SK-N-SH treated with all-trans-retinoic acid at 6 μM for 48 hours (cell line): Measurements from ENCODE around the gene DNASE2.

ENCODE experiments used
- ARNTL ChIP-seq: fragments of 450-650 bp; formaldehyde crosslinking; IDR thresholded peaks from 2 replicates; pipeline ENCODE4 v1.5.0; 2020; ENCODE audit warnings: low read depth, mild to moderate bottlenecking, moderate library complexity, borderline replicate concordance
- ISL1 ChIP-seq: fragments of 250-450 bp; sonication (Bioruptor Pico); IDR thresholded peaks from 2 replicates; pipeline ENCODE4 v2.1.2; 2022; ENCODE audit warnings: mild to moderate bottlenecking, moderate library complexity
- OSR1 ChIP-seq: fragments of 250-450 bp; sonication (Bioruptor Pico); IDR thresholded peaks from 2 replicates; pipeline ENCODE4 v1.8.0; 2022; ENCODE audit warnings: moderate library complexity, mild to moderate bottlenecking, inconsistent platforms
- SNAI2 ChIP-seq: fragments of 250-450 bp; sonication (Bioruptor Pico); IDR thresholded peaks from 2 replicates; pipeline ENCODE4 v1.5.0; 2020; ENCODE audit warnings: mild to moderate bottlenecking, moderate library complexity
- TCF4 ChIP-seq: fragments of 250-450 bp; sonication (Bioruptor Pico); IDR thresholded peaks from 2 replicates; pipeline ENCODE4 v1.8.0; 2021; ENCODE audit warnings: mild to moderate bottlenecking, moderate library complexity, borderline replicate concordance
- ZFP3 ChIP-seq: fragments of 250-450 bp; sonication (Bioruptor Pico); IDR thresholded peaks from 2 replicates; pipeline ENCODE4 v1.5.0; 2020; ENCODE audit warnings: mild to moderate bottlenecking, moderate library complexity
- TF ChIP-seq, protein P1 (sequence below): fragments of 250-450 bp; sonication (Bioruptor Pico); IDR thresholded peaks from 2 replicates; pipeline ENCODE4 v1.8.0; 2020; ENCODE audit warnings: mild to moderate bottlenecking, moderate library complexity, borderline replicate concordance
- TF ChIP-seq, protein P2 (sequence below): fragments of 250-450 bp; sonication (Bioruptor Pico); IDR thresholded peaks from 2 replicates; pipeline ENCODE4 v1.8.0; 2021; ENCODE audit warnings: low read depth, mild to moderate bottlenecking, moderate library complexity, borderline replicate concordance

DNA sequence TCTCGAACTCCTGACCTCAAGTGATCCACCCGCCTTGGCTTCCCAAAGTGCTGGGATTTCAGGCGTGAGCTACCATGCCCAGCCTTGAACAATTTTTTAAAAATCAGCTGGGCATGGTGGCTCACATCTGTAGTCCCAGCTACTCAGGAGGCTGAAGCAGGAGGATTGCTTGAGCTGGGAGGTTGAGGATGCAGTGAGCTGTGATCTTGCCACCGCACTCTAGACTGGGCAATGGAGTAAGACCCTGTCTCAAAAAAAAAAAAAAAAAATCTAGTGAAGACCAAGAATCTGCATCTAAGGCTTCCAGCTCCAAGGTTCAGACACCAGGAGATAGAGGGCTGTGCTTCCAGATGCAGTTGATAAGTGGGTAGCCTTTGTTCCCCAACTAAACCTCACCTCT lies 17.1 kb downstream of the DNASE2 start:
- TF ChIP-seq, protein P1, sequence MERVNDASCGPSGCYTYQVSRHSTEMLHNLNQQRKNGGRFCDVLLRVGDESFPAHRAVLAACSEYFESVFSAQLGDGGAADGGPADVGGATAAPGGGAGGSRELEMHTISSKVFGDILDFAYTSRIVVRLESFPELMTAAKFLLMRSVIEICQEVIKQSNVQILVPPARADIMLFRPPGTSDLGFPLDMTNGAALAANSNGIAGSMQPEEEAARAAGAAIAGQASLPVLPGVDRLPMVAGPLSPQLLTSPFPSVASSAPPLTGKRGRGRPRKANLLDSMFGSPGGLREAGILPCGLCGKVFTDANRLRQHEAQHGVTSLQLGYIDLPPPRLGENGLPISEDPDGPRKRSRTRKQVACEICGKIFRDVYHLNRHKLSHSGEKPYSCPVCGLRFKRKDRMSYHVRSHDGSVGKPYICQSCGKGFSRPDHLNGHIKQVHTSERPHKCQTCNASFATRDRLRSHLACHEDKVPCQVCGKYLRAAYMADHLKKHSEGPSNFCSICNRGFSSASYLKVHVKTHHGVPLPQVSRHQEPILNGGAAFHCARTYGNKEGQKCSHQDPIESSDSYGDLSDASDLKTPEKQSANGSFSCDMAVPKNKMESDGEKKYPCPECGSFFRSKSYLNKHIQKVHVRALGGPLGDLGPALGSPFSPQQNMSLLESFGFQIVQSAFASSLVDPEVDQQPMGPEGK (CRISPR knock-in tag): no peak
- TF ChIP-seq ARNTL (CRISPR knock-in tag) (no peak), ISL1 (no peak), OSR1 (CRISPR knock-in tag) (no peak), SNAI2 (CRISPR knock-in tag) (no peak), ZFP3 (no peak), TCF4 (no peak)
- TF ChIP-seq, protein P2, sequence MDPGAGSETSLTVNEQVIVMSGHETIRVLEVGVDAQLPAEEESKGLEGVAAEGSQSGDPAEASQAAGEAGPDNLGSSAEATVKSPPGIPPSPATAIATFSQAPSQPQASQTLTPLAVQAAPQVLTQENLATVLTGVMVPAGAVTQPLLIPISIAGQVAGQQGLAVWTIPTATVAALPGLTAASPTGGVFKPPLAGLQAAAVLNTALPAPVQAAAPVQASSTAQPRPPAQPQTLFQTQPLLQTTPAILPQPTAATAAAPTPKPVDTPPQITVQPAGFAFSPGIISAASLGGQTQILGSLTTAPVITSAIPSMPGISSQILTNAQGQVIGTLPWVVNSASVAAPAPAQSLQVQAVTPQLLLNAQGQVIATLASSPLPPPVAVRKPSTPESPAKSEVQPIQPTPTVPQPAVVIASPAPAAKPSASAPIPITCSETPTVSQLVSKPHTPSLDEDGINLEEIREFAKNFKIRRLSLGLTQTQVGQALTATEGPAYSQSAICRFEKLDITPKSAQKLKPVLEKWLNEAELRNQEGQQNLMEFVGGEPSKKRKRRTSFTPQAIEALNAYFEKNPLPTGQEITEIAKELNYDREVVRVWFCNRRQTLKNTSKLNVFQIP (CRISPR knock-in tag): no peak
